VCaP (cell line): Measurements from ENCODE around the gene ARHGAP18.

Source experiments
- H3K27ac ChIP-seq: fragments of 450-650 bp; 2 replicates; pipeline ENCODE4 v1.5.1; 2017
- CTCF ChIP-seq: fragments of 450-650 bp; conservative IDR thresholded peaks from 2 replicates; pipeline ENCODE4 v1.5.1; 2017; ENCODE audit warnings: mild to moderate bottlenecking, moderate library complexity

Gene ARHGAP18

GRCh38 chr6:129719692-129720091 is 9.7 kb upstream of the ARHGAP18 start:
- H3K27ac ChIP-seq = no peak overlapping the region

GRCh38 chr6:129717277-129717676 is 7.3 kb upstream of the ARHGAP18 start:
- no peak for TF ChIP-seq CTCF

More at GRCh38 chr6:129719692-129720091, 9.7 kb upstream of the ARHGAP18 start:
- no peak for TF ChIP-seq CTCF

GRCh38 chr6:129713806-129714333 is 3.9 kb upstream of the ARHGAP18 start:
- no peak for TF ChIP-seq CTCF
- no peak overlapping the region for H3K27ac ChIP-seq

More at GRCh38 chr6:129717277-129717676, 7.3 kb upstream of the ARHGAP18 start:
- no peak overlapping the region for H3K27ac ChIP-seq

- H3K27ac ChIP-seq = no peak overlapping the region
- TF ChIP-seq CTCF = no peak
Observed at GRCh38 chr6:129711271-129711631, 1.3 kb upstream of the ARHGAP18 start.

GRCh38 chr6:129710450-129711270 is 683 bp upstream of the ARHGAP18 start:
- H3K27ac ChIP-seq = peak overlapping the region; percentile 72
- no peak for TF ChIP-seq CTCF

- TF ChIP-seq CTCF = no peak
- H3K27ac ChIP-seq = peak overlapping the region; percentile 72
Observed at GRCh38 chr6:129709196-129709768, 695 bp downstream of the ARHGAP18 start.

GRCh38 chr6:129708496-129709195 is 1.3 kb downstream of the ARHGAP18 start:
- no peak for TF ChIP-seq CTCF

More at GRCh38 chr6:129708496-129709195, 1.3 kb downstream of the ARHGAP18 start:
- H3K27ac ChIP-seq = peak overlapping the region; percentile 72
